CD8-positive, alpha-beta memory T cell (primary cell): Measurements from ENCODE around the gene TBC1D2B. TPM values are rescaled to one million over a fixed set of nuclear protein-coding genes. Genes with fewer than 3 reads are reported as not detected.

Experiments used
- CTCF ChIA-PET: fragments of 350-600 bp; sonication (Branson Sonifier 250); formaldehyde crosslinking; loops from one replicate; lab custom pipeline; 2021; ENCODE audit warnings: antibody characterized with exemption; lab: Charles Lee
- POLR2A ChIA-PET: fragments of 350-600 bp; sonication (Branson Sonifier 250); formaldehyde crosslinking; loops from one replicate; lab custom pipeline; 2021; ENCODE audit warnings: antibody characterized with exemption; lab: Charles Lee
- DNase-seq, 5 donors: peaks; one replicate each; pipeline versions ENCODE4 v3.0.0 to v3.0.0-alpha.2; 2020 to 2022; ENCODE audit warnings: mixed read lengths in 1 of 5
- H3K27ac ChIP-seq: one replicate; pipeline ENCODE4 v1.7.0; 2013; ENCODE audit warnings: low read depth, mild to moderate bottlenecking, low read length, moderate library complexity
- H3K27me3 ChIP-seq: 2 replicates; pipeline ENCODE4 v1.7.0; 2013; ENCODE audit warnings: low read length, mild to moderate bottlenecking; ENCODE audit not compliant: insufficient read depth, poor library complexity, severe bottlenecking
- H3K36me3 ChIP-seq: 2 replicates; pipeline ENCODE4 v1.7.0; 2013; ENCODE audit warnings: mild to moderate bottlenecking, low read length, moderate library complexity; ENCODE audit not compliant: insufficient read depth
- H3K4me1 ChIP-seq: 2 replicates; pipeline ENCODE4 v1.7.0; 2013; ENCODE audit warnings: mild to moderate bottlenecking, low read length, moderate library complexity; ENCODE audit not compliant: insufficient read depth
- H3K4me3 ChIP-seq: 2 replicates; pipeline ENCODE4 v1.7.0; 2013; ENCODE audit warnings: mild to moderate bottlenecking, low read length
- H3K9me3 ChIP-seq: 2 replicates; pipeline ENCODE4 v1.7.0; 2013; ENCODE audit warnings: mild to moderate bottlenecking, low read length
- H3K27ac Mint-ChIP-seq, 8 donors: one replicate each; pipeline ENCODE4 v1.8.0; 2020 to 2021; ENCODE audit warnings: mixed read lengths in 8 of 8, mild to moderate bottlenecking in 6 of 8, inconsistent platforms in 3 of 8, moderate library complexity in 3 of 8
- H3K27me3 Mint-ChIP-seq, 2 donors: one replicate each; pipeline ENCODE4 v1.8.0; 2020 to 2021; ENCODE audit warnings: mixed read lengths in 2 of 2, mild to moderate bottlenecking in 1 of 2, moderate library complexity in 1 of 2
- H3K36me3 Mint-ChIP-seq, 3 donors: one replicate each; pipeline ENCODE4 v1.8.0; 2020 to 2021; ENCODE audit warnings: mixed read lengths in 3 of 3, inconsistent platforms in 1 of 3, mild to moderate bottlenecking in 1 of 3
- H3K4me1 Mint-ChIP-seq, 3 donors: one replicate each; pipeline ENCODE4 v1.8.0; 2020 to 2021; ENCODE audit warnings: mixed read lengths in 3 of 3, inconsistent platforms in 1 of 3, mild to moderate bottlenecking in 1 of 3
- H3K4me3 Mint-ChIP-seq, 7 donors: one replicate each; pipeline ENCODE4 v1.8.0; 2020 to 2021; ENCODE audit warnings: mixed read lengths in 7 of 7, mild to moderate bottlenecking in 6 of 7, moderate library complexity in 4 of 7, inconsistent platforms in 2 of 7
- H3K9me3 Mint-ChIP-seq, 5 donors: one replicate each; pipeline ENCODE4 v1.8.0; 2020 to 2022; ENCODE audit warnings: mixed read lengths in 5 of 5, mild to moderate bottlenecking in 3 of 5, moderate library complexity in 2 of 5, inconsistent platforms in 1 of 5
- polyA plus RNA-seq: library from polyadenylated mRNA; unstranded; fragments of 300-500 nt; fragmentation: Illumina TruSeq; gene quantifications from one replicate; pipeline ENCODE4 v1.2.3, GENCODE V29; 2021
- total RNA-seq, 2 experiments: library from RNA; stranded (reverse); gene quantifications; one replicate each; pipeline ENCODE4 v1.2.3, GENCODE V29; 2021

TBC1D2B gene
- total RNA-seq (10 to 100 TPM; 40.1 to 41.1 TPM), polyA plus RNA-seq (26.4 TPM)

DNA sequence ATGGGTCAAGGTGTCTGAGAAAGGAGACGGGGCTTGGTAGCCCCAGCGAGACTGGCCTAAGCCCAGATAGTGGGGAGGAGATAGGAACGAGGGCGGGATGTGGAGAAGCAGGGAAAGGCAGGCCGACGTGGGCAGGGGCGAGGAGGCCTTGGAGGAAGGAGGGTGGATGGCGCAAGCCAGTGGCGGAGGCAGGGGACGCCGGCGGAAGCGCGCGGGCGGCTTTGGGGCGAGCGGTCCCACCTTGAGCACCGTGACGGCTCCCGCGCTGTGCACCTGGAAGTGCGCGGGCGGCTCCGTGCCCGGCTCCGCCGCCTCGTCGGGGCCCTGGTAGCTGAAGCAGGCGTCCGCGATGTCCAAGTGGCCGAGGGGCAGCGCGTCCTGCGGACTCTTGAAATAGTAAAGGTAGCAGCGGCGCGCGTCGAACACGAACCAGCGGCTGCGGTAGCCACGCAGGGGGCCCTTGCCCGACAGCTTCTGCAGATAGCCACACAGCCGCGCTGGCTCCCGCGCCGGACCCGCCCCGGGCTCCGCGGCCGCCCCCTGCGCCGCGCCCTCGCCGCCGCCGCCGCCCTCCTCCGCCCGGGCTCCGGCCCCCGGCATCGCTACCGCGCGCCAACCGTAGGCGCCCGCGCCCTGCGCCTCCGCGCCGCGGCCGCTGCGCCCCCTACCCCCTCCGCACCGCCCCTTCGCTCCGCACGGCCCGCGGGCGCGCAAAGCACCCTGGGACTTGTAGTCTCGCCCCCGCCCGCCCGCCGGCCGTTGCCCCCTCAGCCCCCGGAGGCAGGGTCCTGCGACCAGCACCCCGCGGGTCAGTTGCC is at the start of gene TBC1D2B:
TBC1D2B (minus strand) TSS at position 659 of the 818 bp plus-strand sequence; CDS start at position 600, 59 bp downstream.
- Mint-ChIP-seq H3K4me3 (peak within 1 kb of the TSS; percentile 95 to 100 (median 99)), H3K27ac (peak within 1 kb of the TSS; percentile 95 to 99 (median 98)), H3K36me3 (peaks cover 0 to 18% (median 5%) of the 10 kb centered on the region in 3 donors), H3K4me1 (peaks cover 44 to 58% (median 45%) of the 10 kb centered on the region in 3 donors), H3K9me3 (no peaks in the 10 kb centered on the region), H3K27me3 (no peaks in the 10 kb centered on the region)
- ChIA-PET POLR2A (interaction anchor here (0.6 to 1.5 kb wide), 4 partner anchors 9 to 360 kb away, joined by 3 to 7 read pairs (median 4); partner anchors contain the start of gene IREB2), CTCF (interaction anchor here (0.6 to 2.9 kb wide), 11 partner anchors 8 to 42 kb away, joined by 3 to 9 read pairs (median 4); no protein-coding TSS in a partner anchor)
- H3K36me3 ChIP-seq: no peaks in the 10 kb centered on the region
- peak; percentile 63 to 80 (median 67) for DNase-seq
- no peaks in the 10 kb centered on the region for H3K27me3 ChIP-seq
- H3K27ac ChIP-seq: peak within 1 kb of the TSS; percentile 72
- H3K9me3 ChIP-seq: no peaks in the 10 kb centered on the region
- H3K4me3 ChIP-seq: peak within 1 kb of the TSS; percentile 79
- H3K4me1 ChIP-seq: peaks cover 33% of the 10 kb centered on the region

DNA sequence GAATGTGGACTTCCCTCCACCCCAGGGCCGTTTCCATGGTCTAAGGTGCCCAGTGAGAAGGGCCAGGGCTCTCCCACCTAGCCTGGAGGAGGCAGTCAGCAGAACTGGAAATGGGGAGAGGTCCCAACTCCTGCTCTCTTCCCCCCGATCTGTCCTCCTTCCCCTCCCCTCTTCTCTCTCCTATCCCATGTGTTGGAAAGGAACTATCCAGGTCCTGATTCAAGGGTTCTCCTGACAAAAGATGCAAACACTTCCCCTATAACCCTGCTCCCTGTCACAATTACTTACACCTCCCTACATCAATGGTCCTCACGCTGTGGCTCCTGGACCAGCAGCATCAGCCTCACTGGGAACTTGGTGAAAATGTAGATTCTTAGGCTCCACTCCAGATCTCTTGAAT is 47.8 kb upstream of the TBC1D2B start:
- Mint-ChIP-seq H3K27me3 (no peaks in the 10 kb centered on the region), H3K9me3 (no peaks in the 10 kb centered on the region), H3K36me3 (no peaks in the 10 kb centered on the region), H3K4me1 (peaks cover 4 to 5% (median 5%) of the 10 kb centered on the region in 3 donors), H3K4me3 (no peak overlapping the region), H3K27ac (peak overlapping the region in 2 of 8 donors; percentile 72 to 78)
- no peaks in the 10 kb centered on the region for H3K4me1 ChIP-seq
- no peak overlapping the region for H3K4me3 ChIP-seq
- H3K9me3 ChIP-seq: no peaks in the 10 kb centered on the region
- H3K36me3 ChIP-seq: no peaks in the 10 kb centered on the region
- no peaks in the 10 kb centered on the region for H3K27me3 ChIP-seq
- ChIA-PET CTCF (interaction anchor here (1.3 to 3.3 kb wide), 2 partner anchors 16 to 115 kb away, joined by 5 to 10 read pairs; no protein-coding TSS in a partner anchor), POLR2A (no interaction called here)
- no peak for DNase-seq
- no peak overlapping the region for H3K27ac ChIP-seq

DNA sequence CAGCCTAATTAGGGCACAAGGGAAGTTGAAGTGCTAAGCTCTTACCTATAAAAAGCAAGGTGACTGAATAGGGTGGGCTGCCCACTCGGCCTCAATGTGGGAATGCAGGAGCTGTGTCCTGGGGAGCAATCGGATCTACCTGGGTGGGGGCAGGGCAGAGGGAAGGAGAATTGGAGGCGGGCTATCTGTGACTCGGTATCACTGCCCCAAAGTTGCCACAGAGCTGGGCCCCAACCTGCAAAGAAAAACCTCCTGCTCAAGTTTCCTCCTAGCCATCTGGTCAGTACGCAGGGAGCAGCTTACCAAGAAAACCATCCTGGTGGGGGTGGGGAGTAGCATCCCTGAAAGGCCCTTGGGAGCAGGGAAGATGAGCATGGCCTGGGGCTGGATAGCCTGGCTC is 43.0 kb upstream of the TBC1D2B start:
- no peaks in the 10 kb centered on the region for H3K4me1 Mint-ChIP-seq
- no peaks in the 10 kb centered on the region for H3K36me3 Mint-ChIP-seq
- CTCF ChIA-PET: interaction anchor here (1.6 kb wide), 1 partner anchor 11 kb away, joined by 4 read pairs; no protein-coding TSS in a partner anchor
- H3K9me3 ChIP-seq: no peaks in the 10 kb centered on the region
- no peak overlapping the region for H3K27ac Mint-ChIP-seq
- no peaks in the 10 kb centered on the region for H3K27me3 ChIP-seq
- H3K4me3 ChIP-seq: no peak overlapping the region
- no peaks in the 10 kb centered on the region for H3K36me3 ChIP-seq
- H3K9me3 Mint-ChIP-seq: no peaks in the 10 kb centered on the region
- POLR2A ChIA-PET: no interaction called here
- no peaks in the 10 kb centered on the region for H3K4me1 ChIP-seq
- DNase-seq: no peak
- H3K27me3 Mint-ChIP-seq: no peaks in the 10 kb centered on the region
- H3K4me3 Mint-ChIP-seq: no peak overlapping the region
- no peak overlapping the region for H3K27ac ChIP-seq

DNA sequence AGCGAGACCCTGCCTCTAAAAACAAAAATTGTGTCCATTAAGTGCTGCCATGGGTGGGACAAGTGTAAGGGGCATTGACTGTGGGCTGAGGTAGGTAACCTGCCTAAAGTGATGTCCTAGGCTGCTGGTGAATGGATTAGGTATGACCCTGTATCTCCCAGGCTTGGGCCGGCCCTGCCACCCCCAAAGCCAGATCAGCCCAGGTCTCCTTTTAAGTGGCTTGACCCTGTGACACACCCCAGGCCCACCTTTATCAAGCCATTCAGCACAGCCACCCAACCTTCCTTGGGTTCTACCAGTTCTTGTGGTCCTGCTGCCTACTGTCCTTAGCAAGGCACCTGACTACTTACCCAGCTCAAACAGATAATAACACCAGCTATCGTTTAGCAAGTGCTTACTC is 35.0 kb upstream of the TBC1D2B start:
- Histone ChIP-seq H3K4me1 (peaks cover 5% of the 10 kb centered on the region), H3K27me3 (no peaks in the 10 kb centered on the region), H3K36me3 (no peaks in the 10 kb centered on the region), H3K9me3 (no peaks in the 10 kb centered on the region), H3K4me3 (no peak overlapping the region), H3K27ac (no peak overlapping the region)
- Mint-ChIP-seq H3K36me3 (no peaks in the 10 kb centered on the region), H3K4me3 (no peak overlapping the region), H3K27me3 (peaks cover 0 to under 1% of the 10 kb centered on the region in 2 donors), H3K27ac (no peak overlapping the region), H3K9me3 (no peaks in the 10 kb centered on the region), H3K4me1 (peaks cover 0 to 10% (median under 1%) of the 10 kb centered on the region in 3 donors)
- DNase-seq: peak in 1 of 5 donors; percentile 22
- POLR2A ChIA-PET: interaction anchor here (0.6 to 0.7 kb wide), 2 partner anchors 15 to 68 kb away, joined by 3 to 7 read pairs; no protein-coding TSS in a partner anchor
- CTCF ChIA-PET: interaction anchor here (0.6 to 13.3 kb wide), 17 partner anchors 10 to 187 kb away, joined by 3 to 146 read pairs (median 3); partner anchors contain the start of gene SKIC8

DNA sequence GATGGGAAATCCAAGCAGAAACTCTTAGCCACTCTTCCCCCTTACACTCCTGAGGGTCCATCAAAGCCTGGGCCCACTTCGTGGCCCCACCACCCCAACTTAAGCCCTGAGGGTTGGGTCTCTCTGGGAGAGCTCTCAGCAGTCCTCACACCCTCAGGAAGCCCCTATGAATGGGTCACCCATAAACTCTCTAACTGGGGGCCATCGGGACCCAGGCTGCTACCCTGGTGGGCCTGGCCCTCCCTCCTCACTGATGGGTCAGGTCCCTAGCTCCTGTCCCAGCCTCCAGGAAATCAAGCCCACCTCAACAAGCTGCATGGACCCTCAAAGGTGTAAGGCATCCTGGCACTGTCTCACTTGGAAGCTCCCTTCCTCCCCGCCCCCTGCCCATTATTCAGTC is 34.3 kb upstream of the TBC1D2B start:
- POLR2A ChIA-PET: no interaction called here
- H3K27me3 Mint-ChIP-seq: peaks cover 0 to 3% of the 10 kb centered on the region in 2 donors
- H3K36me3 ChIP-seq: no peaks in the 10 kb centered on the region

DNA sequence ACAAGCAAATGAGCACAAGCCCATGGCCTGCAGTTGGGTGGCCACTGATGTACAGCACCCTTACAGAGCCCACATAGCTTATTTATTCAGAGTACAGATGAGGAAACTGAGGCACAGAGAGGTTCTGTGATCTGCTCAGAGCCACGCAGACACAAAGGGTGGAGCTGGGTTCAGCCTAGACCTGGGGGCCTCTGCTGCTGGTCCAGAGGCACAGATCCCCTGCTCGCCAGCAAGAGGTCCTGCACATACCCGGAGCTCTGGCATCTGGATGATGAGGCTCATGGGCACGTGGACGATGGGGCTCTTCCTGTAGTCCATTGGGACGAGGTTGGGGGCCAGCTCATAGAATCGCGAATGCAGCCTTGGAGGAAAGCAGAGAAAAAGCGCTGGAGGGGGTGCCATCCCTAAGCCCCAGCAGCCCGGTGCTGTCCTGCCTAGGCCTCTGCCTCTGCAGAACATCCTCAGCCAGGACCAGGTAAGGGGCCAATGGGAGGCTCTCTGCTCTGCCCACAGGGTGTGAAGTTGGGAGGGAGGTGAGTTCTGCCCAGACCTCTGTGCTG is 33.5 kb upstream of the TBC1D2B start:
- Histone ChIP-seq H3K36me3 (no peaks in the 10 kb centered on the region), H3K4me1 (peaks cover 7% of the 10 kb centered on the region), H3K4me3 (no peak overlapping the region), H3K27ac (no peak overlapping the region), H3K27me3 (no peaks in the 10 kb centered on the region), H3K9me3 (no peaks in the 10 kb centered on the region)
- ChIA-PET POLR2A (no interaction called here), CTCF (interaction anchor here (1.3 to 13.3 kb wide), 5 partner anchors 84 to 200 kb away, joined by 3 to 146 read pairs (median 101); no protein-coding TSS in a partner anchor)
- peaks cover 9 to 20% (median 9%) of the 10 kb centered on the region in 3 donors for H3K4me1 Mint-ChIP-seq
- no peaks in the 10 kb centered on the region for H3K36me3 Mint-ChIP-seq
- H3K27ac Mint-ChIP-seq: no peak overlapping the region
- H3K4me3 Mint-ChIP-seq: no peak overlapping the region
- H3K9me3 Mint-ChIP-seq: no peaks in the 10 kb centered on the region
- peak in 1 of 5 donors; percentile 30 for DNase-seq
- peaks cover 0 to 3% of the 10 kb centered on the region in 2 donors for H3K27me3 Mint-ChIP-seq

More for the DNA sequence above, 34.3 kb upstream of the TBC1D2B start:
- CTCF ChIA-PET: interaction anchor here (0.9 to 13.3 kb wide), 10 partner anchors 11 to 201 kb away, joined by 3 to 146 read pairs (median 8); no protein-coding TSS in a partner anchor
- Histone ChIP-seq H3K27me3 (no peaks in the 10 kb centered on the region), H3K4me3 (no peak overlapping the region), H3K9me3 (no peaks in the 10 kb centered on the region), H3K27ac (no peak overlapping the region), H3K4me1 (peaks cover 5% of the 10 kb centered on the region)
- Mint-ChIP-seq H3K4me3 (no peak overlapping the region), H3K9me3 (no peaks in the 10 kb centered on the region), H3K27ac (no peak overlapping the region), H3K36me3 (no peaks in the 10 kb centered on the region), H3K4me1 (peaks cover under 1 to 12% (median 1%) of the 10 kb centered on the region in 3 donors)
- DNase-seq: peak in 1 of 5 donors; percentile 6

DNA sequence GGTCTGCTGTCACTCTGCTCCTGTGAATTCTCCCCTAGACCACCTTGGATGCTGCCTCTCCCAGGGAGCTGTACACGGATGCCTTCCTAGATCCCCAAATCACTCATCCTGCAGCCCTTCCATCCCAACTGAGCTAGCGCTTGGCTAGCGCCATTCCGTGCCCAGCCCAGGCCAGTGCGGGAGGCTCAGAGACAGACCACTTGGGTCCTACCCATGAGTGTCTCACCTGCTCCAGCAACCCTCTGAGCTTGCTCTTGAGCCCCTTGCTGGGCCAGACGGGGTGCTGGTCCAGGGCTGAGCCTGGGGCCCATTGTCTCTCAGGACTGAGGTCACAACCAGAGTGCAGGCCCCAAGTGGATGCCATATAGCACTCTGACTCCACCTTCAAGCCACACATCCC is 32.6 kb upstream of the TBC1D2B start:
- Histone ChIP-seq H3K4me3 (no peak overlapping the region), H3K36me3 (no peaks in the 10 kb centered on the region), H3K9me3 (no peaks in the 10 kb centered on the region), H3K4me1 (peaks cover 16% of the 10 kb centered on the region), H3K27ac (no peak overlapping the region), H3K27me3 (no peaks in the 10 kb centered on the region)
- Mint-ChIP-seq H3K27ac (peak overlapping the region in 1 of 8 donors; percentile 51), H3K9me3 (no peaks in the 10 kb centered on the region), H3K4me3 (no peak overlapping the region), H3K36me3 (no peaks in the 10 kb centered on the region), H3K4me1 (peaks cover 18 to 29% (median 18%) of the 10 kb centered on the region in 3 donors), H3K27me3 (peaks cover 0 to 3% of the 10 kb centered on the region in 2 donors)
- POLR2A ChIA-PET: no interaction called here
- peak in 1 of 5 donors; percentile 43 for DNase-seq
- CTCF ChIA-PET: interaction anchor here (0.8 to 13.3 kb wide), 11 partner anchors 13 to 153 kb away, joined by 3 to 146 read pairs (median 30); partner anchors contain the start of gene CIB2
